NCI-H774 (cell line): ENCODE measurements around the gene GAS6.
"Not testable (repeated sequence)": the region's sequence is repeated elsewhere in the genome, so short reads cannot be mapped to it uniquely, and the experiment has no call there.

Experiments
- DNase-seq: peaks from one replicate; lab custom pipeline; 2025; lab: John Stamatoyannopoulos, UW

Gene GAS6

GRCh38 chr13:113806104-113806471 is 57.8 kb downstream of the GAS6 start:
- no peak for DNase-seq

DNA sequence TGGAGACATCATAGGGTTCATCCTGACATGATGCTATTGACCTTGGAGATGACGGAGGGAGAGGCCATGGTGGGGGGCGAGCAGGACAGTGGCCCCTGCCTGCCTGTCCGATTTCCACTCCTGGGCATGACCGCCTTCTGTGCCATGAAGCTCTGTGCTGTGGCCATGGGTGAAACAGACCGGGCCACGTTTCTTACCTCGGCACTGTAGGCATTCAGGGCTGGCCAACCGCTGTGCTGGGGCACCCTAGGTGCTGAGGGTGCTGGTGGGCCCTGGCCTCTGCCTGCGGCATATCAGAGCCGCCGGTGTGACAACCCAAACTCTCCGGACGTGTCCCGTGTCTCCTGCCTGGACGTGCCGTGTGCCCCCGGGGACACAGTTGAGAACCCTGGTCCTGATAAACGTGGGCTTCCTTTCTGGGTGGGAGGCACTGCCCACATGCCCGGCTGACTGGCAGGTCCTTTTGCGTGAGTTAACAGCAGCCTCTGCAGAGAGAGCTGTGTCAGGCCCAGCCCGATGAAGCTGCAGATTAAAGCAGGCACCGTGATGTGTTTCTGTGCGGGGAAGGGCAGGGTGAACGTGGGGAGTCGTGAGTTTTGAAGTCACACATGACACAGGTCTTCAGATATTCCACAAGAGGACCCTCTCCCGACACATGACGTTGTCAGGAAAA is 58.3 kb downstream of the GAS6 start:
- no peak for DNase-seq

- no peak for DNase-seq
These were observed 59.0 kb downstream of the GAS6 start for GRCh38 chr13:113804703-113805430.

DNA sequence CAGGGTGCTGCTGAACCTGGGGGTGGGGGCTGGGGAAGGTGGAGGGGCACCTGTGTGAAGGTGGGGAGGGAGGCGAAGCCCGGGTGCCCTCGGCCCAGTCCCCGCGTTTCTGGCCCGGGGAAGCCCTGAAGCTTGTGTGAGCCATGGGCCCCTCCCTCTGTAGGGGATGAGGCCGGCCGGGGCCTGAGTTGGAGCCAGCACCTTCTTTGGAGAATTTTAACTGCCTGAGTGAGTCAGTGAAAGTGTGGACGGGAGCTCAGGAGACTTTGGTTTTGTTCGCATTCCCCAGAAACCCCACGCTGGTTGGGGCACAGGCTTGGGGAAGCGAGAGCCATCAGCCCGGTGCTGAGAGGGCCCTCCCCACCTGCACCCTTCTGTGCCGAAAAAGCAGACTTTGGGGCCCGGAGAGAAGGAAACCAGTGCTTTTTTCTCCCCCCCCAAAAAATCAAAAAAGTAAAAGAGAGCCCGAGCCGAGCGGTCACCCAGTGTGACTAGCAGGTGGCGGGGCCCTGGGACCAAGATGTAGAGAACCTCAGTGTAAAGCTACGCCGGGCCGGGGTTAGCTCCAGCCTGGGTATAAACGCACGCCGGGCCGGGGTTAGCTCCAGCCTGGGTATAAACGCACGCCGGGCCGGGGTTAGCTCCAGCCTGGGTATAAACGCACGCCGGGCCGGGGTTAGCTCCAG is 59.7 kb downstream of the GAS6 start:
- DNase-seq: no peak

GRCh38 chr13:113803409-113804016 is 60.4 kb downstream of the GAS6 start:
- no peak for DNase-seq

DNA sequence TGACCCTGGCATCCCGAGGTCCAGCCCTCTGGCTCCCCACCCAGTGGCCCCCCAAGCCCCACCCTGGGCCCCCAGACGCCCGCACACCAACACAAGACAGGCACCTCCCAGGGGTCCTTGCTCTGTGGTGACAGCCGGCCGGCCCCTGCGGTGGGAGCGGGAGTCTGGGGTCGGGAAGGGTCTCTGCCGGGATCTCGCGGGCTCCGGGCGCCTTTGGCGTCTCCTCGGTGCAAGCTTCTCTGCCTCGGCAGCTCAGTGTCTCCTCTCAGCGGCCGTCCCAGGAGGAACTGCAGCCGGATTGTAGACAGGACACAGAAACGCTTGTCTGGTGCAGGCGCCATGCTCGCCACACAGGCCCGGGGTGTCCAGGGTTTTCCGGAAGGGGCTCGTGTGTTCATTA is 61.1 kb downstream of the GAS6 start:
- DNase-seq: no peak

DNA sequence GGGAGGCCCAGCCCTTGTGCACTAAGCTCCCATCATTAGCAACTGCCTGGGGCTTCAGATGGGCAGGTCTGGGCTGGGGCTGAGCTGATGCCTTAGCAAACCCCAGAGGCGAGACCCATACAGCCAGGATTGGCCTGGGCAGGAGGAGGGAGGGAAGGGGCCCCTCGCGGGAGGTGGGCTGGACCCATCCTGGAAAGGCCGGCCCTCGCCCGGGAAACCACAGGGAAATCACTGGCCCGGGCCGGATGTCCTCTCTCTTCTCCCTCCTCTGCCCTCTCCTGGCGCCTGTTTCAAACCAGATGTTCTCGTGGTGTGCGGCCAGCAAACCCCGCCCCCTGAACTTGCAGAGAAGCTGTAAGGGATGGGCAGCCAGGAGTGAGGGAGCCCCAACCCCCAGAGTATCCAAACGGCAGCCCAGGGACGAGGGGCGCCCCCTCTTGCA is 61.8 kb downstream of the GAS6 start:
- DNase-seq: no peak

- no peak for DNase-seq
These were observed 62.5 kb downstream of the GAS6 start for GRCh38 chr13:113801289-113801961.

- no peak for DNase-seq
These were observed 63.3 kb downstream of the GAS6 start for GRCh38 chr13:113800576-113800926.

- no peak for DNase-seq
These were observed 65.6 kb downstream of the GAS6 start for GRCh38 chr13:113798200-113798811.

DNA sequence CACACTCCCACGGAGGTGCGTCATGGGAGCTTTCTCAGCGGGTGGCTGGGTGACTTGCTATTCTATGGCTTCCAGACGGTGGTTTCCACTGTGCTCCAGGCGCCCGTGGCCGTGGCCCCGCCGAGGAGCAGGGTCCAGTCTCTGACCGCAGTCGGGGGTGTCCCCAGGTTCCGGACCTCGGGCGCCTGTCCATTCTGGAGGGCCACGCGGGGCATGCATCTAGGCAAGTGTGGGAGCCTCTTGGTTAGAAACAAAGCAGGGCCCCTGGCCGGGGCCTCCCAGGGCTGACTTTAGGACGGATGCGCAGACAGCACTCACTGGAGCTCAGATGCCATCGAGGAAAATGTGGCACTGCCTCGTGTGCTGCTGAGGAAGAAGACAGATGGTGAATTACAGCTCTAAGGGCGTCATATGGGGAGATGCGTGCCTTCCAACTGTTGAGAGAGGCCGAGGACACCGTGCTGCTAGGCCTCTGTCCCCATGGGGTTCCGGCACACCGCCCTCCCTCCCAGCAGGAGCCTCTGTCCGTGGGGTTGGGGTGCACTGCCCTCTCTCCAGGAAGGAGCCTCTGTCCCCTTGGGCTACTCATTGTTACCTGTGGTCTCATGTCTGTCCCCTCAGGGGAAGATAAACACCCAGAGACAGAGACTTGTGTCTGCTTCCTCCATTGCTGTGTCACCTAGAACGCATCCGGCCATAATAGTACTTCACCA is 66.8 kb downstream of the GAS6 start:
- no peak for DNase-seq

GRCh38 chr13:113796211-113796963 is 67.5 kb downstream of the GAS6 start:
- DNase-seq: no peak

DNA sequence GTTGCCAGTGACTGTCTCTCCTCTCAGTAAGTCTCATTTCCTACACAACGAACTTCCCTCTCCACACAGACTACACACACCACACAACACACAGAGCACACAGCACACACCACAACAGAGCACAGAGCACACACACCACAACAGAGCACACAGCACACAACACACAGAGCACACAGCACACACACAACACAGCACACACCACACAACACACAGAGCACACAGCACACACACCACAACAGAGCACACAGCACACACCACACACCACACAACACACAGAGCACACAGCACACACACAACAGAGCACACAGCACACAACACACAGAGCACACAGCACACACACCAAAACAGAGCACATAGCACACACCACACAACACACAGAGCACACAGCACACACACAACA is 68.5 kb downstream of the GAS6 start:
- not testable (repeated sequence) for DNase-seq

GRCh38 chr13:113794764-113795173 is 69.1 kb downstream of the GAS6 start:
- no peak for DNase-seq

GRCh38 chr13:113794086-113794485 is 69.8 kb downstream of the GAS6 start:
- DNase-seq: no peak

DNA sequence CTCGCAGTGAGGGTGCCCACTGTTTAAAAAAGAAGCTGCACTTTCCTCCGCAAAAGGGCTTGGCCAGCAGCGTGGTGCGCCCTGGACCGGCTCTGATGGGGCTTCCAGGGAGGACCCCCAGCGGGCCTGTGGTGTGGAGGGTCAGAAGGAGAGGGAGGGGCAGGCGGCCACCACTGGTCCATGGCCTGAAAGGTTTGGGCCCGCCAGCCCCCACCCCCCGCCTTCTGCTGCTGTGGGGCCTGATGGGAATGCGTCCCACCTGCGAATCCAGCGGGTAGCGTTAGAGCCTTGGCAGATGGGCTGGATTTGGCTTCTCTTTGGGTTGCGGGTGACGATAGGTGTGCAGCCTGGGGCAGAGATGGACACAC is 70.2 kb downstream of the GAS6 start:
- no peak for DNase-seq

- no peak for DNase-seq
These were observed 70.8 kb downstream of the GAS6 start for GRCh38 chr13:113792886-113793717.

DNA sequence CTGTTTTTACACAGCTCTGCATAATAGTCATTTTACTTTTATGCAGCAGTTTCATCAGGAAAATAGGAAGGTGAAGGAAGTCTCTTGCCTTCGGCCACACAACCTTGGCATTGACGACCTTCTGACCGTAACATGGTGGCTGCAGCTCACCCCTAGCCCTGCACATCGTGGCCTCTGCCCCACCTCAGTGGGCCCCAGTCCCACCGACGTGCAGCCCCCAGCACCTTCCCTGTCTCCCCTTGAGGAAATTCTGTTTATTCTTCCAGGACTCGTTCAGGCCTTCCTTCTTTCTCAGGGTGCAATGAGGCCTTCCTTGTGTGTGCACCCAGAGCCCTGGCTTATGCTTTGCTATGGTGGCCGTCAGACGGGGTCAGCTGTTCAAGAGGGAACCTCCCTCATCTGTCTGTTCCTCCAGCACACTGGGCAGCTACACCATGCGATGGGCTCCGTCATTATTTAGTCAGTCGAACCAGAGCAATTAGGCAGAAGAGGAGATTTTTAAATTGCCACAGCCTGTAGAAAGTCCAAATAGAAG is 71.6 kb downstream of the GAS6 start:
- no peak for DNase-seq

DNA sequence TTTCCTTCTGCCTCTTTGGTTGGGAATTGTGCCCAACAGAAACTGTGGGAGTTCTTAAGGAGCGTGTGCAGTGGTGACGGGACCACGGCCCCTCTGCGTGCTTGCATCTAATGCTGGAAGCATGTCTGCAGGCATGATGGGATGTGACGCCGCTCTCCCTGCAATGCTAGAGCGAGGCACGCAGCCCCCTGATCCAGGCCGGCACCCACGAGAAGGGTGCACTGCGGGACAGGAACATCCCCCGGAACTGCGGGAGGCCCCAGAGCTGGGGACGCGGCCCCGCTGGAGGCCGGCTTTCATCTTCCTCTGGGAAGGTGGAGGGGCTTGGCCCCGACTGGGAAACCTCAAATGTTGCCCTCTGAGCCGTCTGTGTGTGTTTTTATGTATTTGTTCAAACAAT is 72.1 kb downstream of the GAS6 start:
- no peak for DNase-seq
